T-helper 1 cell (primary cell): ENCODE data around the gene HMGXB3.

ENCODE experiments used
- DNase-seq, 5 donors: peaks; one replicate each; pipeline ENCODE4 v3.0.0-alpha.2; 2012 to 2020

The HMGXB3 gene

GRCh38 chr5:150052956-150053712 is 52.6 kb downstream of the HMGXB3 start:
- DNase-seq: no peak

GRCh38 chr5:150053713-150054392 is 53.3 kb downstream of the HMGXB3 start:
- no peak for DNase-seq

- no peak for DNase-seq
Measured at GRCh38 chr5:150054569-150054968, 54.0 kb downstream of the HMGXB3 start.

GRCh38 chr5:150055326-150056074 is 55.0 kb downstream of the HMGXB3 start:
- no peak for DNase-seq

- DNase-seq: no peak
Measured at GRCh38 chr5:150056075-150056443, 55.5 kb downstream of the HMGXB3 start.

- DNase-seq: no peak
Measured at GRCh38 chr5:150057052-150057451, 56.5 kb downstream of the HMGXB3 start.

GRCh38 chr5:150057511-150057910 is 57.0 kb downstream of the HMGXB3 start:
- no peak for DNase-seq

- no peak for DNase-seq
Measured at GRCh38 chr5:150057996-150058395, 57.5 kb downstream of the HMGXB3 start.

GRCh38 chr5:150058480-150059126 is 58.1 kb downstream of the HMGXB3 start:
- DNase-seq: no peak

- no peak for DNase-seq
Measured at GRCh38 chr5:150059623-150060022, 59.1 kb downstream of the HMGXB3 start.

GRCh38 chr5:150060471-150060870 is 59.9 kb downstream of the HMGXB3 start:
- DNase-seq: no peak

GRCh38 chr5:150061538-150061995 is 61.0 kb downstream of the HMGXB3 start:
- DNase-seq: no peak

GRCh38 chr5:150062216-150062922 is 61.8 kb downstream of the HMGXB3 start:
- no peak for DNase-seq

GRCh38 chr5:150063638-150064037 is 63.1 kb downstream of the HMGXB3 start:
- DNase-seq: no peak

- DNase-seq: no peak
Measured at GRCh38 chr5:150064681-150065220, 64.2 kb downstream of the HMGXB3 start.

- DNase-seq: no peak
Measured at GRCh38 chr5:150065346-150065745, 64.8 kb downstream of the HMGXB3 start.

GRCh38 chr5:150065886-150066285 is 65.3 kb downstream of the HMGXB3 start:
- no peak for DNase-seq

GRCh38 chr5:150066436-150066835 is 65.9 kb downstream of the HMGXB3 start:
- DNase-seq: no peak

GRCh38 chr5:150066901-150067396 is 66.4 kb downstream of the HMGXB3 start:
- DNase-seq: peak in 1 of 5 donors; percentile 63

- DNase-seq: no peak
Measured at GRCh38 chr5:150067405-150067960, 66.9 kb downstream of the HMGXB3 start.

- no peak for DNase-seq
Measured at GRCh38 chr5:150068071-150068470, 67.5 kb downstream of the HMGXB3 start.

- no peak for DNase-seq
Measured at GRCh38 chr5:150068472-150068871, 67.9 kb downstream of the HMGXB3 start.
